ENCODE results near the gene FOXS1.
A peak's percentile ranks its signal among the peaks of the same experiment; 100 is the strongest.

FOXS1 gene

GRCh38 chr20:31861135-31861384, 15.7 kb upstream of the FOXS1 start:
- no peak for DNase-seq (ENCODE audit: low read depth)
- H3K4me3 ChIP-seq (ENCODE audit: low read length) = peak overlapping the region; percentile 30
- TF ChIP-seq, protein P1, sequence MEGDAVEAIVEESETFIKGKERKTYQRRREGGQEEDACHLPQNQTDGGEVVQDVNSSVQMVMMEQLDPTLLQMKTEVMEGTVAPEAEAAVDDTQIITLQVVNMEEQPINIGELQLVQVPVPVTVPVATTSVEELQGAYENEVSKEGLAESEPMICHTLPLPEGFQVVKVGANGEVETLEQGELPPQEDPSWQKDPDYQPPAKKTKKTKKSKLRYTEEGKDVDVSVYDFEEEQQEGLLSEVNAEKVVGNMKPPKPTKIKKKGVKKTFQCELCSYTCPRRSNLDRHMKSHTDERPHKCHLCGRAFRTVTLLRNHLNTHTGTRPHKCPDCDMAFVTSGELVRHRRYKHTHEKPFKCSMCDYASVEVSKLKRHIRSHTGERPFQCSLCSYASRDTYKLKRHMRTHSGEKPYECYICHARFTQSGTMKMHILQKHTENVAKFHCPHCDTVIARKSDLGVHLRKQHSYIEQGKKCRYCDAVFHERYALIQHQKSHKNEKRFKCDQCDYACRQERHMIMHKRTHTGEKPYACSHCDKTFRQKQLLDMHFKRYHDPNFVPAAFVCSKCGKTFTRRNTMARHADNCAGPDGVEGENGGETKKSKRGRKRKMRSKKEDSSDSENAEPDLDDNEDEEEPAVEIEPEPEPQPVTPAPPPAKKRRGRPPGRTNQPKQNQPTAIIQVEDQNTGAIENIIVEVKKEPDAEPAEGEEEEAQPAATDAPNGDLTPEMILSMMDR (conservative IDR thresholded peaks at IDR 0.05; ENCODE audit: low read length) = no peak

- H3K4me3 ChIP-seq (ENCODE audit: low read length) = no peak overlapping the region
- no peak for DNase-seq (ENCODE audit: low read depth)
Measured at GRCh38 chr20:31860390-31861134, 15.2 kb upstream of the FOXS1 start.

GRCh38 chr20:31859998-31860380, 14.6 kb upstream of the FOXS1 start:
- TF ChIP-seq, protein P1 (conservative IDR thresholded peaks at IDR 0.05; ENCODE audit: low read length) = no peak
- no peak for DNase-seq (ENCODE audit: low read depth)
- no peak overlapping the region for H3K4me3 ChIP-seq (ENCODE audit: low read length)

More at GRCh38 chr20:31860390-31861134, 15.2 kb upstream of the FOXS1 start:
- TF ChIP-seq, protein P1 (conservative IDR thresholded peaks at IDR 0.05; ENCODE audit: low read length) = no peak

- TF ChIP-seq, protein P1 (conservative IDR thresholded peaks at IDR 0.05; ENCODE audit: low read length) = no peak
- DNase-seq (ENCODE audit: low read depth) = no peak
- no peak overlapping the region for H3K4me3 ChIP-seq (ENCODE audit: low read length)
Measured at GRCh38 chr20:31859266-31859997, 14.0 kb upstream of the FOXS1 start.

DNA sequence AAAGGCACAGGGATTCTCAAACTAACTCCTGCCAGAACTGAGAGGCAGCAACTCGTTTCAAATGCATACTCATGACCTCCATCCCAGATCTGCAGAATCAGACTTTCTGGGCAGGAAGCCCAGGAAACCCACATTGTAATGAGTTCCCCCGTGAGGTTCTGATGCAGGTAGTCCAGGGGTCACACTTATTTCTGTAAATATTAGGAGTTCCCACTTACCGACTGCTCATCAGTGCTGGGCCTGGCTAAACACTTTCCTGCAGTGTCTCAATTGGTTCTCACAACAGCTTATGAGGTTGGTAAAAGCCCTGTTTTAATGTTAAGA, 13.3 kb upstream of the FOXS1 start:
- H3K4me3 ChIP-seq (ENCODE audit: low read length) = no peak overlapping the region
- TF ChIP-seq, protein P1 (conservative IDR thresholded peaks at IDR 0.05; ENCODE audit: low read length) = no peak
- DNase-seq (ENCODE audit: low read depth) = no peak

- TF ChIP-seq, protein P1 (conservative IDR thresholded peaks at IDR 0.05; ENCODE audit: low read length) = no peak
- H3K4me3 ChIP-seq (ENCODE audit: low read length) = no peak overlapping the region
- DNase-seq (ENCODE audit: low read depth) = no peak
Measured at GRCh38 chr20:31857861-31858759, 12.7 kb upstream of the FOXS1 start.
